K562 (cell line): ENCODE measurements around the gene GZF1. TPM values are rescaled to one million over a fixed set of nuclear protein-coding genes. Genes with fewer than 3 reads are reported as not detected.

Experiments used
- ATAC-seq: fragments of 200-7000 bp; cut with Tn5 transposase; 3 replicates; pipeline ENCODE4 v1.9.1; 2020; ENCODE audit warnings: moderate library complexity
- BruUV-seq: library from RNA; stranded (reverse); fragments of 400-500 nt; replicated peaks from 2 replicates; lab custom pipeline; 2021; lab: Mats Ljungman, UMichigan
- CTCF ChIA-PET: fragments of 300-600 bp; formaldehyde crosslinking; extraction: SDS; loops from one replicate; lab custom pipeline; 2021; ENCODE audit warnings: low intra/inter-chr PET ratio; lab: Yijun Ruan, JAX
- POLR2A ChIA-PET: fragments of 300-600, 350-650 bp; sonication (Branson Sonifier 250); formaldehyde crosslinking; extraction: SDS; loops from one replicate; lab custom pipeline; 2021; ENCODE audit warnings: antibody characterized with exemption, inconsistent platforms; lab: Yijun Ruan, JAX
- DNase-seq, 4 experiments: peaks; one replicate each; pipeline versions ENCODE4 v3.0.0 to v3.0.0-alpha.2; 2011 to 2018; ENCODE audit warnings: low spot score in 3 of 4, mixed read lengths in 3 of 4; ENCODE audit errors: extremely low read depth in 1 of 4
- FAIRE-seq: peaks from 2 replicates; lab custom pipeline; 2011; peaks lifted over from hg19 to GRCh38; lab: Jason Lieb, UNC
- H2AFZ ChIP-seq: 2 replicates; pipeline ENCODE4 v1.6.0; 2011; ENCODE audit warnings: low read depth, low read length, control low read depth, inconsistent platforms
- H3K27ac ChIP-seq: fragments of 200-600 bp; 3 replicates; pipeline ENCODE4 v1.8.0; 2011; ENCODE audit warnings: low read depth, mild to moderate bottlenecking, control low read depth, inconsistent platforms, low read length, moderate library complexity, mixed read lengths; ENCODE audit errors: extremely low read depth
- H3K27me3 ChIP-seq, 2 experiments: fragments of 300-600 bp in 1 of 2; 2 replicates in 1 of 2; 3 replicates in 1 of 2; pipeline versions ENCODE4 v1.6.0 to v1.8.0; 2011; ENCODE audit warnings: inconsistent platforms in 2 of 2, low read length in 2 of 2, mild to moderate bottlenecking in 1 of 2, mixed read lengths in 1 of 2, moderate library complexity in 1 of 2; ENCODE audit not compliant: control insufficient read depth in 2 of 2, insufficient read depth in 2 of 2
- H3K36me3 ChIP-seq: fragments of 300-600 bp; 3 replicates; pipeline ENCODE4 v1.8.0; 2011; ENCODE audit warnings: mild to moderate bottlenecking, low read length, inconsistent platforms; ENCODE audit not compliant: control insufficient read depth, insufficient read depth
- H3K4me1 ChIP-seq, 2 experiments: fragments of 200-600 bp in 1 of 2; replicated peaks in 1 of 2; 2 replicates in 1 of 2; 3 replicates in 1 of 2; pipeline versions ENCODE4 v1.5.1 to v1.8.0; 2011; ENCODE audit warnings: inconsistent platforms in 2 of 2, low read length in 2 of 2, mild to moderate bottlenecking in 1 of 2, mixed read lengths in 1 of 2, moderate library complexity in 1 of 2; ENCODE audit not compliant: control insufficient read depth in 2 of 2, insufficient read depth in 2 of 2
- H3K4me2 ChIP-seq: 2 replicates; pipeline ENCODE4 v1.6.1; 2011; ENCODE audit warnings: low read length, control low read depth, inconsistent platforms, mixed read lengths; ENCODE audit not compliant: insufficient read depth
- H3K4me3 ChIP-seq: fragments of 200-600 bp; sonication (generic), shearing (Covaris generic); 2 replicates; pipeline ENCODE4 v1.5.1; 2016; ENCODE audit warnings: control low read depth, inconsistent platforms
- H3K79me2 ChIP-seq: fragments of 200-600 bp; 3 replicates; pipeline ENCODE4 v1.8.0; 2011; ENCODE audit warnings: low read length, inconsistent platforms; ENCODE audit not compliant: control insufficient read depth, insufficient read depth
- H3K9ac ChIP-seq, 2 experiments: 2 replicates each; pipeline versions ENCODE4 v1.6.0 to v1.6.1; 2011; ENCODE audit warnings: low read depth in 2 of 2, low read length in 2 of 2, control low read depth in 1 of 2, inconsistent platforms in 1 of 2, mild to moderate bottlenecking in 1 of 2, mixed read lengths in 1 of 2; ENCODE audit not compliant: insufficient read depth in 1 of 2
- H3K9me1 ChIP-seq: one replicate; pipeline ENCODE4 v1.6.0; 2011; ENCODE audit warnings: inconsistent platforms, mild to moderate bottlenecking, low read length, moderate library complexity; ENCODE audit not compliant: control insufficient read depth, insufficient read depth
- H3K9me3 ChIP-seq: replicated peaks from 2 replicates; pipeline ENCODE4 v1.5.1; 2011; ENCODE audit warnings: low read depth, low read length, inconsistent platforms; ENCODE audit not compliant: control insufficient read depth, insufficient read depth
- H4K20me1 ChIP-seq: replicated peaks from 2 replicates; pipeline ENCODE4 v1.6.1; 2011; ENCODE audit warnings: low read length, inconsistent platforms, mixed read lengths; ENCODE audit not compliant: control insufficient read depth, insufficient read depth
- ATF6 ChIP-seq: sonication (generic); formaldehyde crosslinking; IDR thresholded peaks from 2 replicates; pipeline ENCODE4 v1.4.0; 2020; ENCODE audit warnings: mild to moderate bottlenecking, missing genetic modification reagents
- CBX8 ChIP-seq: fragments of 200-600 bp; sonication (generic); IDR thresholded peaks from 2 replicates; pipeline ENCODE4 v1.6.1; 2012; ENCODE audit warnings: borderline replicate concordance, mixed run types, low read depth, mild to moderate bottlenecking, moderate library complexity, mixed read lengths, low read length, control low read depth, inconsistent platforms; ENCODE audit not compliant: poor library complexity, severe bottlenecking; ENCODE audit errors: extremely low read depth
- OTX1 ChIP-seq: fragments of 450-650 bp; formaldehyde crosslinking; IDR thresholded peaks from 2 replicates; pipeline ENCODE4 v1.4.0; 2022; ENCODE audit warnings: mild to moderate bottlenecking
- PBX2 ChIP-seq, 2 experiments: IDR thresholded peaks in 1 of 2; conservative IDR thresholded peaks in 1 of 2; 2 replicates each; pipeline ENCODE4 v1.6.1; 2016; ENCODE audit warnings: low read depth in 2 of 2, mild to moderate bottlenecking in 1 of 2, missing compliant biosample characterization in 1 of 2, missing genetic modification characterization in 1 of 2, moderate library complexity in 1 of 2
- RERE ChIP-seq: sonication (generic); formaldehyde crosslinking; IDR thresholded peaks from 2 replicates; pipeline ENCODE4 v1.8.0; 2023; ENCODE audit warnings: missing genetic modification reagents, mild to moderate bottlenecking, borderline replicate concordance
- U2AF2 ChIP-seq: fragments of 200-400 bp; formaldehyde crosslinking; optimal IDR thresholded peaks from 2 replicates; pipeline ENCODE3; 2017; ENCODE audit warnings: low read depth, mild to moderate bottlenecking, low read length
- ZC3H8 ChIP-seq: fragments of 450-650 bp; IDR thresholded peaks from 2 replicates; pipeline ENCODE4 v1.6.1; 2017
- ZNF589 ChIP-seq: fragments of 200-800 bp; sonication (Bioruptor generic); IDR thresholded peaks from 2 replicates; pipeline ENCODE4 v1.6.1; 2016; ENCODE audit warnings: low read depth, missing genetic modification characterization, missing compliant biosample characterization
- WGBS: fragments of 100-300 bp; shearing (Covaris generic); methylation state at CpG from one replicate; pipeline ENCODE4 v1.1.6; 2016; ENCODE audit warnings: low coverage, mixed read lengths; ENCODE audit not compliant: insufficient coverage; ENCODE audit errors: missing lambda C conversion rate; 5-methylcytosine and 5-hydroxymethylcytosine counted together
- in situ Hi-C: fragments of 300-500 bp; cut with MboI; formaldehyde crosslinking; loops from 4 replicates; pipeline ENCODE4 v1.15.0; 2018; ENCODE audit warnings: inconsistent platforms, mixed read lengths
- intact Hi-C: fragments of 100-400 bp; cut with micrococcal nuclease; formaldehyde crosslinking; loops from 2 replicates; pipeline ENCODE4 v1.14.2; 2022
- polyA plus RNA-seq, 8 experiments: library from polyadenylated mRNA; depleted of rRNA in 4 of 8; stranded (reverse) in 5 of 8; unstranded in 3 of 8; fragments of >200 nt; fragmentation: Nextera tagmentation in 2 of 8; fragmentation: Illumina TruSeq in 1 of 8; extraction: Ambion mirVana in 2 of 8; extraction: Trizol in 1 of 8; gene quantifications; 2 replicates each; pipeline versions ENCODE4 v1.2.1 to v1.2.3, GENCODE V29; 2011 to 2014; ENCODE audit warnings: inconsistent platforms in 1 of 8, missing spikeins in 1 of 8
- total RNA-seq, 7 experiments: library from RNA; depleted of rRNA in 6 of 7; stranded (reverse); fragments of >200 nt in 6 of 7; fragmentation: Illumina TruSeq in 2 of 7; extraction: Trizol in 2 of 7; gene quantifications; 2 replicates each; pipeline versions ENCODE4 v1.2.1 to v1.2.3, GENCODE V29; 2011 to 2021; ENCODE audit warnings: low replicate concordance in 1 of 7

The GZF1 gene
- total and polyA plus RNA-seq, 9 of the 15 experiments (the other 6 are each of a cell fraction or from before 2014, with no cell fraction given), result 1.2 to 15.7 (median 7.4) TPM

GRCh38 chr20:23357767-23358562, 4.0 kb upstream of the GZF1 start:
- H3K27ac ChIP-seq, result peak overlapping the region; percentile 79
- H3K9me1 ChIP-seq, result no peaks in the 10 kb centered on the region
- ATAC-seq, result peak; percentile 89
- no peaks in the 10 kb centered on the region for H3K27me3 ChIP-seq
- H3K4me1 ChIP-seq, result peaks cover 24% of the 10 kb centered on the region in 2 experiments
- BruUV-seq, result no TSS peak
- CTCF ChIA-PET, result no interaction called here
- H3K36me3 ChIP-seq, result peaks cover 30% of the 10 kb centered on the region; the same call in 2 of the 3 replicates
- DNase-seq, result peak; percentile 84 to 99 (median 88)
- WGBS, result under 1% methylated on average over 48 of the region's 71 CpGs
- H3K9me3 ChIP-seq, result no peaks in the 10 kb centered on the region
- H3K9ac ChIP-seq, result peak overlapping the region; percentile 83 to 93
- FAIRE-seq, result peak; percentile 94
- in situ Hi-C loops, result no loop called here
- intact Hi-C loops, result loop anchor here (5.0 kb wide), 1 partner anchor 64 kb away; the partner anchor contains the start of gene NAPB
- peaks cover 8% of the 10 kb centered on the region; the same call in 1 of the 2 replicates for H4K20me1 ChIP-seq
- POLR2A ChIA-PET, result interaction anchor here (0.6 to 1.6 kb wide), 8 partner anchors 9 to 650 kb away, joined by 3 to 7 read pairs (median 4); no protein-coding TSS in a partner anchor
- H3K79me2 ChIP-seq, result peaks cover 36% of the 10 kb centered on the region
- H3K4me2 ChIP-seq, result peak overlapping the region; percentile 89
- H2AFZ ChIP-seq, result peak overlapping the region; percentile 71
- peak overlapping the region; percentile 56 for H3K4me3 ChIP-seq
- TF ChIP-seq OTX1 (CRISPR knock-in tag) (no peak), ATF6 (CRISPR knock-in tag) (peak; percentile 20; the same call in 1 of the 2 replicates), ZNF589 (CRISPR knock-in tag) (no peak; the same call in 1 of the 2 replicates), CBX8 (no peak), RERE (CRISPR knock-in tag) (no peak), U2AF2 (no peak), PBX2 (CRISPR knock-in tag; IDR thresholded peaks at IDR 0.05; ENCODE audit: low read depth) (peak; percentile 47; the same call in 1 of the 2 replicates), PBX2 (tag; conservative IDR thresholded peaks at IDR 0.05; ENCODE audit: low read depth) (peak; percentile 81), ZC3H8 (no peak)
